ENCODE results near the gene VAV1. TPM values are rescaled to one million over a fixed set of nuclear protein-coding genes. Genes with fewer than 3 reads are reported as not detected.

Gene VAV1
- total and polyA plus RNA-seq, 2 of the 13 experiments (the other 11 are each of a cell fraction or from before 2014, with no cell fraction given), result not detected

DNA sequence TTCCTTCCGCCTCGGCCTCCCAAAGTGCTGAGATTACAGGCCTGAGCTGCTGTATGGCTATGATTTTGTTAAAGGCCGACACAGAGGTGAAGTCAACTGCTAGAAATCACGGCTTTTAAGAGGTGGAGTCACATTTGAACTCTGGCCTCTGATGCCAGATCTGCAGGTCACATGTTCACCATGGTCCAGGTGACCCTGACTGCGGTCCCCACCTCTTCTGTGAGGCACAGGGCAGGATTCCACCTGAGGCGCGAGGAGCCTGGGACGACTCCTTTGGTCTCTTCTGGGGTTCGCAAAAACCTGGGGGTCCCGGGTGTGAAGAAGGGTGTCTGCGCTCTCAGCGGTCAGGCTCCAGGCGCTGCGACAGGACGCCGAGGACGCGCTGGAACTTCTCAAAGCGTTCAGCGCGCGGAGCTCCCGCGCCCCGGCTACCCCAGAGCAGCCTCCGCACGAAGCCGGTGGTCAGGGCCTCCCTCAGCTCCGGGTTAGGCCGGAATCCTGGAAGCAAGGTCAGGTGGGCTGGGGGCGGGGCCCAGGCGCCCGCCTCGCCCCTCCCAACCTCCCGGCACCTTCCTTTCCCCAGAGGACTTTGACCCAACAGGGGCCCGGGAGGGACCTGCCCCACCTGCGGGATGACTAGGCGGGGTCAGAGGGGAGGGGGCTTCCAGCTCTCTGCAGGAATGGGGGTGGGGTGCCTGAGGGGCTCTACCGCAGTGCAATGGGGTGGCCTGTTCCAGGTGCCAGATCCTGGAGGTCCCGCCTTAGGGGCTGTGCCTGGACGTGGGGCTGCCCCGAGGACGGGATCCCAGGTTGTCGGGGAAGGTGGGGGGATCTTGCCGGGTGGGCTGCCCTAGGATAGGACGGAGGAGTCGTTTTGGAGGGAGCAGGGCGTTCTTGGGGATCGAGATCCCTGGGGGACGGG lies 20.0 kb upstream of the VAV1 start (continued):
- TF ChIP-seq CC2D1A (CRISPR knock-in tag; IDR thresholded peaks at IDR 0.05) (no peak), ATF2 (CRISPR knock-in tag; IDR thresholded peaks at IDR 0.05) (0 out of 2 replicates have a peak, but pooled peaks have one; percentile 29), MXI1 (IDR thresholded peaks at IDR 0.05; ENCODE audit: borderline replicate concordance, low read depth, low read length) (peak; percentile 58; the same call in 1 of the 3 replicates), EP300 (IDR thresholded peaks at IDR 0.05; ENCODE audit: low read depth in 2 of 2, low read length in 2 of 2) (peak in 1 of 2 experiments; percentile 50; a peak in 2 of 4 replicates), EP300 (CRISPR knock-in tag; IDR thresholded peaks at IDR 0.05; ENCODE audit: borderline replicate concordance) (no peak; the same call in 1 of the 2 replicates), TAF1 (CRISPR knock-in tag; IDR thresholded peaks at IDR 0.05) (no peak), ZNF292 (CRISPR knock-in tag; IDR thresholded peaks at IDR 0.05; ENCODE audit: borderline replicate concordance, low read depth) (no peak), ZNF816 (CRISPR knock-in tag; IDR thresholded peaks at IDR 0.05; ENCODE audit: borderline replicate concordance) (no peak; the same call in 1 of the 2 replicates), MEF2D (CRISPR knock-in tag; IDR thresholded peaks at IDR 0.05) (peak; percentile 51; the same call in 1 of the 2 replicates), MED13 (CRISPR knock-in tag; IDR thresholded peaks at IDR 0.05) (peak; percentile 70; the same call in 1 of the 2 replicates), FOXM1 (CRISPR knock-in tag; IDR thresholded peaks at IDR 0.05) (no peak), ZNF7 (CRISPR knock-in tag; IDR thresholded peaks at IDR 0.05) (no peak), ZNF749 (CRISPR knock-in tag; IDR thresholded peaks at IDR 0.05; ENCODE audit: borderline replicate concordance) (no peak), SP2 (CRISPR knock-in tag; IDR thresholded peaks at IDR 0.05) (peak; percentile 48)
- TF ChIP-seq, protein P1, sequence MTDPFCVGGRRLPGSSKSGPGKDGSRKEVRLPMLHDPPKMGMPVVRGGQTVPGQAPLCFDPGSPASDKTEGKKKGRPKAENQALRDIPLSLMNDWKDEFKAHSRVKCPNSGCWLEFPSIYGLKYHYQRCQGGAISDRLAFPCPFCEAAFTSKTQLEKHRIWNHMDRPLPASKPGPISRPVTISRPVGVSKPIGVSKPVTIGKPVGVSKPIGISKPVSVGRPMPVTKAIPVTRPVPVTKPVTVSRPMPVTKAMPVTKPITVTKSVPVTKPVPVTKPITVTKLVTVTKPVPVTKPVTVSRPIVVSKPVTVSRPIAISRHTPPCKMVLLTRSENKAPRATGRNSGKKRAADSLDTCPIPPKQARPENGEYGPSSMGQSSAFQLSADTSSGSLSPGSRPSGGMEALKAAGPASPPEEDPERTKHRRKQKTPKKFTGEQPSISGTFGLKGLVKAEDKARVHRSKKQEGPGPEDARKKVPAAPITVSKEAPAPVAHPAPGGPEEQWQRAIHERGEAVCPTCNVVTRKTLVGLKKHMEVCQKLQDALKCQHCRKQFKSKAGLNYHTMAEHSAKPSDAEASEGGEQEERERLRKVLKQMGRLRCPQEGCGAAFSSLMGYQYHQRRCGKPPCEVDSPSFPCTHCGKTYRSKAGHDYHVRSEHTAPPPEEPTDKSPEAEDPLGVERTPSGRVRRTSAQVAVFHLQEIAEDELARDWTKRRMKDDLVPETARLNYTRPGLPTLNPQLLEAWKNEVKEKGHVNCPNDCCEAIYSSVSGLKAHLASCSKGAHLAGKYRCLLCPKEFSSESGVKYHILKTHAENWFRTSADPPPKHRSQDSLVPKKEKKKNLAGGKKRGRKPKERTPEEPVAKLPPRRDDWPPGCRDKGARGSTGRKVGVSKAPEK (CRISPR knock-in tag; IDR thresholded peaks at IDR 0.05; ENCODE audit: borderline replicate concordance), result no peak; the same call in 1 of the 2 replicates
- TF ChIP-seq, protein P2, sequence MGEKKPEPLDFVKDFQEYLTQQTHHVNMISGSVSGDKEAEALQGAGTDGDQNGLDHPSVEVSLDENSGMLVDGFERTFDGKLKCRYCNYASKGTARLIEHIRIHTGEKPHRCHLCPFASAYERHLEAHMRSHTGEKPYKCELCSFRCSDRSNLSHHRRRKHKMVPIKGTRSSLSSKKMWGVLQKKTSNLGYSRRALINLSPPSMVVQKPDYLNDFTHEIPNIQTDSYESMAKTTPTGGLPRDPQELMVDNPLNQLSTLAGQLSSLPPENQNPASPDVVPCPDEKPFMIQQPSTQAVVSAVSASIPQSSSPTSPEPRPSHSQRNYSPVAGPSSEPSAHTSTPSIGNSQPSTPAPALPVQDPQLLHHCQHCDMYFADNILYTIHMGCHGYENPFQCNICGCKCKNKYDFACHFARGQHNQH (CRISPR knock-in tag; IDR thresholded peaks at IDR 0.05), result peak; percentile 16; the same call in 1 of the 2 replicates
- TF ChIP-seq, protein P3, sequence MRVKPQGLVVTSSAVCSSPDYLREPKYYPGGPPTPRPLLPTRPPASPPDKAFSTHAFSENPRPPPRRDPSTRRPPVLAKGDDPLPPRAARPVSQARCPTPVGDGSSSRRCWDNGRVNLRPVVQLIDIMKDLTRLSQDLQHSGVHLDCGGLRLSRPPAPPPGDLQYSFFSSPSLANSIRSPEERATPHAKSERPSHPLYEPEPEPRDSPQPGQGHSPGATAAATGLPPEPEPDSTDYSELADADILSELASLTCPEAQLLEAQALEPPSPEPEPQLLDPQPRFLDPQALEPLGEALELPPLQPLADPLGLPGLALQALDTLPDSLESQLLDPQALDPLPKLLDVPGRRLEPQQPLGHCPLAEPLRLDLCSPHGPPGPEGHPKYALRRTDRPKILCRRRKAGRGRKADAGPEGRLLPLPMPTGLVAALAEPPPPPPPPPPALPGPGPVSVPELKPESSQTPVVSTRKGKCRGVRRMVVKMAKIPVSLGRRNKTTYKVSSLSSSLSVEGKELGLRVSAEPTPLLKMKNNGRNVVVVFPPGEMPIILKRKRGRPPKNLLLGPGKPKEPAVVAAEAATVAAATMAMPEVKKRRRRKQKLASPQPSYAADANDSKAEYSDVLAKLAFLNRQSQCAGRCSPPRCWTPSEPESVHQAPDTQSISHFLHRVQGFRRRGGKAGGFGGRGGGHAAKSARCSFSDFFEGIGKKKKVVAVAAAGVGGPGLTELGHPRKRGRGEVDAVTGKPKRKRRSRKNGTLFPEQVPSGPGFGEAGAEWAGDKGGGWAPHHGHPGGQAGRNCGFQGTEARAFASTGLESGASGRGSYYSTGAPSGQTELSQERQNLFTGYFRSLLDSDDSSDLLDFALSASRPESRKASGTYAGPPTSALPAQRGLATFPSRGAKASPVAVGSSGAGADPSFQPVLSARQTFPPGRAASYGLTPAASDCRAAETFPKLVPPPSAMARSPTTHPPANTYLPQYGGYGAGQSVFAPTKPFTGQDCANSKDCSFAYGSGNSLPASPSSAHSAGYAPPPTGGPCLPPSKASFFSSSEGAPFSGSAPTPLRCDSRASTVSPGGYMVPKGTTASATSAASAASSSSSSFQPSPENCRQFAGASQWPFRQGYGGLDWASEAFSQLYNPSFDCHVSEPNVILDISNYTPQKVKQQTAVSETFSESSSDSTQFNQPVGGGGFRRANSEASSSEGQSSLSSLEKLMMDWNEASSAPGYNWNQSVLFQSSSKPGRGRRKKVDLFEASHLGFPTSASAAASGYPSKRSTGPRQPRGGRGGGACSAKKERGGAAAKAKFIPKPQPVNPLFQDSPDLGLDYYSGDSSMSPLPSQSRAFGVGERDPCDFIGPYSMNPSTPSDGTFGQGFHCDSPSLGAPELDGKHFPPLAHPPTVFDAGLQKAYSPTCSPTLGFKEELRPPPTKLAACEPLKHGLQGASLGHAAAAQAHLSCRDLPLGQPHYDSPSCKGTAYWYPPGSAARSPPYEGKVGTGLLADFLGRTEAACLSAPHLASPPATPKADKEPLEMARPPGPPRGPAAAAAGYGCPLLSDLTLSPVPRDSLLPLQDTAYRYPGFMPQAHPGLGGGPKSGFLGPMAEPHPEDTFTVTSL (CRISPR knock-in tag; IDR thresholded peaks at IDR 0.05; ENCODE audit: borderline replicate concordance), result no peak
